HepG2 (cell line): ENCODE data around the gene LCN2. TPM values are rescaled to one million over a fixed set of nuclear protein-coding genes. Genes with fewer than 3 reads are reported as not detected.

ENCODE experiments used
- HOXA9 ChIP-seq: sonication (generic); formaldehyde crosslinking; IDR thresholded peaks from 2 replicates; pipeline ENCODE4 v1.8.1; 2022; ENCODE audit warnings: missing genetic modification reagents, mild to moderate bottlenecking, moderate library complexity, borderline replicate concordance
- MED8 ChIP-seq: sonication (generic); formaldehyde crosslinking; IDR thresholded peaks from 2 replicates; pipeline ENCODE4 v1.8.1; 2023; ENCODE audit warnings: mild to moderate bottlenecking, missing genetic modification reagents; ENCODE audit not compliant: insufficient replicate concordance
- MTF2 ChIP-seq: sonication (generic); formaldehyde crosslinking; IDR thresholded peaks from 2 replicates; pipeline ENCODE4 v1.5.0; 2020; ENCODE audit warnings: missing genetic modification reagents, borderline replicate concordance
- NBN ChIP-seq: fragments of 450-650 bp; conservative IDR thresholded peaks from 2 replicates; pipeline ENCODE4 v1.6.1; 2017
- NFKB2 ChIP-seq: sonication (generic); formaldehyde crosslinking; IDR thresholded peaks from 2 replicates; pipeline ENCODE4 v1.4.0; 2020; ENCODE audit warnings: missing genetic modification reagents, borderline replicate concordance
- PHF5A ChIP-seq: IDR thresholded peaks from one replicate; pipeline ENCODE4 v1.6.1; 2018; ENCODE audit warnings: low read depth, missing genetic modification reagents; ENCODE audit not compliant: unreplicated experiment
- RFX5 ChIP-seq: IDR thresholded peaks from 2 replicates; pipeline ENCODE4 v1.6.1; 2011; ENCODE audit warnings: low read depth, low read length, improper control_type of control experiment
- SP140L ChIP-seq: sonication (generic); formaldehyde crosslinking; IDR thresholded peaks from 2 replicates; pipeline ENCODE4 v1.4.0; 2020; ENCODE audit warnings: missing genetic modification reagents, borderline replicate concordance
- XRCC5 ChIP-seq: fragments of 200-400 bp; formaldehyde crosslinking; optimal IDR thresholded peaks from 2 replicates; pipeline ENCODE3; 2017; ENCODE audit warnings: mild to moderate bottlenecking, low read length
- ZHX1 ChIP-seq: sonication (generic); formaldehyde crosslinking; IDR thresholded peaks from 2 replicates; pipeline ENCODE4 v1.8.1; 2022; ENCODE audit warnings: low read depth, mild to moderate bottlenecking, missing genetic modification reagents
- ZNF234 ChIP-seq: sonication (generic); formaldehyde crosslinking; conservative IDR thresholded peaks from 2 replicates; pipeline ENCODE4 v1.5.1; 2020; ENCODE audit warnings: mild to moderate bottlenecking, missing genetic modification reagents
- ZNF577 ChIP-seq: sonication (generic); formaldehyde crosslinking; IDR thresholded peaks from 2 replicates; pipeline ENCODE4 v1.4.0; 2020; ENCODE audit warnings: mild to moderate bottlenecking, low read depth, missing genetic modification reagents, borderline replicate concordance
- ZNF816 ChIP-seq: sonication (generic); formaldehyde crosslinking; IDR thresholded peaks from 2 replicates; pipeline ENCODE4 v1.8.0; 2022; ENCODE audit warnings: missing genetic modification reagents, mild to moderate bottlenecking, borderline replicate concordance
- polyA plus RNA-seq, 8 experiments: library from polyadenylated mRNA; depleted of rRNA in 3 of 8; stranded (reverse) in 7 of 8; unstranded in 1 of 8; fragments of >200 nt; fragmentation: Illumina TruSeq in 4 of 8; extraction: Trizol in 4 of 8; gene quantifications; 2 replicates each; pipeline versions ENCODE4 v1.2.1 to v1.2.3, GENCODE V29; 2011 to 2016; ENCODE audit warnings: low read depth in 4 of 8, missing spikeins in 1 of 8, mixed read lengths in 1 of 8; ENCODE audit not compliant: insufficient read depth in 1 of 8
- total RNA-seq, 5 experiments: library from RNA; depleted of rRNA; stranded (reverse); fragments of >200 nt; fragmentation: Illumina TruSeq; extraction: Trizol; gene quantifications; 2 replicates each; pipeline ENCODE4 v1.2.3, GENCODE V29; 2016; ENCODE audit warnings: low read depth in 1 of 5
- TF ChIP-seq, protein P1 (sequence below): sonication (generic); formaldehyde crosslinking; IDR thresholded peaks from 2 replicates; pipeline ENCODE4 v1.8.0; 2022; ENCODE audit warnings: missing genetic modification reagents, low read depth, mild to moderate bottlenecking, borderline replicate concordance
- TF ChIP-seq, protein P2 (sequence below): sonication (generic); formaldehyde crosslinking; IDR thresholded peaks from 2 replicates; pipeline ENCODE4 v1.9.0; 2021; ENCODE audit warnings: missing genetic modification reagents, borderline replicate concordance
- TF ChIP-seq, protein P3 (sequence below): sonication (generic); formaldehyde crosslinking; IDR thresholded peaks from 2 replicates; pipeline ENCODE4 v1.5.0; 2020; ENCODE audit warnings: mild to moderate bottlenecking, missing genetic modification reagents
- TF ChIP-seq, protein P4 (sequence below): sonication (generic); formaldehyde crosslinking; conservative IDR thresholded peaks from 2 replicates; pipeline ENCODE4 v1.8.0; 2022; ENCODE audit warnings: mild to moderate bottlenecking, moderate library complexity, missing genetic modification reagents

Gene LCN2
- total and polyA plus RNA-seq, 2 of the 13 experiments (the other 11 are each of a cell fraction or from before 2014, with no cell fraction given) = 0.38 to 1.4 TPM

DNA sequence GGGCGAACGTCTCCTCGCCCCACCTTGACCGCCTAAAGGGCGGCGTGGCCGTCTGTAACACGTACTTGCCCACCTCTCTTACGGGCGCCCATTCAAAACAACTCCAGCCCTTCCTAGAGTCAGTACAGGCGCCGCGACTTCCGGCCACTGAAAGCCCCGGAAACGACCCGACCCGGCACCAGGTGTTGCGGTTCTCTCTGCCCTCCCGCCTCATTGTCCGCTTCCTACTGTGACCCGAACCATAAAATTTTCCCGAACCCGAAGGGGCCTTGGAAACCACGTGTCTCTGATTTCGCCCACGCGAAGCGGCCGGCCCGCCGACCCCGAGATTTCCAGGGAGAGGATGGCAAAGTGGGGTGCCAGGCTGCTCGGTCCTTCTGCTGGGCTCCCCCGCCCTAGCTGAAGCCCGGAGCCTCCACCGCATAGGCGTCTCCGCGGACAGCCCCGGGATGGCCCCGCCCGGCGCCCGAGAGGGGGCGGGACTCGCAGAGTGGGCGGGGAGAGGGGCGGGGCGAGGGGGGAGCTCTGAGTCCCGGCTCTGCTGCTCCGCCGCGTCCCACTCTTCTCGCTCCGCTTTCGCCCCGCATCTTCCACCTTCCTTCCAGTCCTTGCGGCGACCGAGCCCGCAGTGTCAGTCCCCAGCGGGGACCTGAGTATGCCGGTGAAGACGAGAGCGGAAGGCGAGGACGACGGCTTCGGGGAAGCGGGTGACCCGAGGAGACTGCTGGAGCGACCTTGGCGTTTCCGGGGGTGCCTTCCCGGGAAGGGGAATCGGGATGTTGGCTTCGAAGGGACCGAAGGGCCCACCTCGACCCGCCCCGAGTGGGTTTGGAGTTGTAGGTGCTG, 21.0 kb upstream of the LCN2 start (continued):
- TF ChIP-seq, protein P1, sequence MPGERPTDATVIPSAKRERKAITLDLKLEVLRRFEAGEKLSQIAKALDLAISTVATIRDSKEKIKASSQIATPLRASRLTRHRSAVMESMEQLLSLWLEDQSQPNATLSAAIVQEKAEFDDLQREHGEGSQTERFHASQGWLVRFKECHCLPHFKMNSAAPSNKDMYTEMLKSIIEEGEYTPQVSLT (CRISPR knock-in tag) = no peak; the same call in 1 of the 2 replicates
- TF ChIP-seq MED8 (peak; percentile 65), ZHX1 (no peak), MTF2 (CRISPR knock-in tag) (no peak), PHF5A (CRISPR knock-in tag) (no peak), NBN (no peak), RFX5 (no peak), NFKB2 (CRISPR knock-in tag) (no peak), ZNF234 (CRISPR knock-in tag) (no peak), HOXA9 (CRISPR knock-in tag) (no peak), XRCC5 (peak; percentile 82), ZNF816 (CRISPR knock-in tag) (peak; percentile 63; the same call in 1 of the 2 replicates), ZNF577 (CRISPR knock-in tag) (no peak), SP140L (CRISPR knock-in tag) (no peak)
- TF ChIP-seq, protein P2, sequence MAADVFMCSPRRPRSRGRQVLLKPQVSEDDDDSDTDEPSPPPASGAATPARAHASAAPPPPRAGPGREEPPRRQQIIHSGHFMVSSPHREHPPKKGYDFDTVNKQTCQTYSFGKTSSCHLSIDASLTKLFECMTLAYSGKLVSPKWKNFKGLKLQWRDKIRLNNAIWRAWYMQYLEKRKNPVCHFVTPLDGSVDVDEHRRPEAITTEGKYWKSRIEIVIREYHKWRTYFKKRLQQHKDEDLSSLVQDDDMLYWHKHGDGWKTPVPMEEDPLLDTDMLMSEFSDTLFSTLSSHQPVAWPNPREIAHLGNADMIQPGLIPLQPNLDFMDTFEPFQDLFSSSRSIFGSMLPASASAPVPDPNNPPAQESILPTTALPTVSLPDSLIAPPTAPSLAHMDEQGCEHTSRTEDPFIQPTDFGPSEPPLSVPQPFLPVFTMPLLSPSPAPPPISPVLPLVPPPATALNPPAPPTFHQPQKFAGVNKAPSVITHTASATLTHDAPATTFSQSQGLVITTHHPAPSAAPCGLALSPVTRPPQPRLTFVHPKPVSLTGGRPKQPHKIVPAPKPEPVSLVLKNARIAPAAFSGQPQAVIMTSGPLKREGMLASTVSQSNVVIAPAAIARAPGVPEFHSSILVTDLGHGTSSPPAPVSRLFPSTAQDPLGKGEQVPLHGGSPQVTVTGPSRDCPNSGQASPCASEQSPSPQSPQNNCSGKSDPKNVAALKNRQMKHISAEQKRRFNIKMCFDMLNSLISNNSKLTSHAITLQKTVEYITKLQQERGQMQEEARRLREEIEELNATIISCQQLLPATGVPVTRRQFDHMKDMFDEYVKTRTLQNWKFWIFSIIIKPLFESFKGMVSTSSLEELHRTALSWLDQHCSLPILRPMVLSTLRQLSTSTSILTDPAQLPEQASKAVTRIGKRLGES (CRISPR knock-in tag) = no peak
- TF ChIP-seq, protein P3, sequence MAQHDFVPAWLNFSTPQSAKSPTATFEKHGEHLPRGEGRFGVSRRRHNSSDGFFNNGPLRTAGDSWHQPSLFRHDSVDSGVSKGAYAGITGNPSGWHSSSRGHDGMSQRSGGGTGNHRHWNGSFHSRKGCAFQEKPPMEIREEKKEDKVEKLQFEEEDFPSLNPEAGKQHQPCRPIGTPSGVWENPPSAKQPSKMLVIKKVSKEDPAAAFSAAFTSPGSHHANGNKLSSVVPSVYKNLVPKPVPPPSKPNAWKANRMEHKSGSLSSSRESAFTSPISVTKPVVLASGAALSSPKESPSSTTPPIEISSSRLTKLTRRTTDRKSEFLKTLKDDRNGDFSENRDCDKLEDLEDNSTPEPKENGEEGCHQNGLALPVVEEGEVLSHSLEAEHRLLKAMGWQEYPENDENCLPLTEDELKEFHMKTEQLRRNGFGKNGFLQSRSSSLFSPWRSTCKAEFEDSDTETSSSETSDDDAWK (CRISPR knock-in tag) = no peak
- TF ChIP-seq, protein P4, sequence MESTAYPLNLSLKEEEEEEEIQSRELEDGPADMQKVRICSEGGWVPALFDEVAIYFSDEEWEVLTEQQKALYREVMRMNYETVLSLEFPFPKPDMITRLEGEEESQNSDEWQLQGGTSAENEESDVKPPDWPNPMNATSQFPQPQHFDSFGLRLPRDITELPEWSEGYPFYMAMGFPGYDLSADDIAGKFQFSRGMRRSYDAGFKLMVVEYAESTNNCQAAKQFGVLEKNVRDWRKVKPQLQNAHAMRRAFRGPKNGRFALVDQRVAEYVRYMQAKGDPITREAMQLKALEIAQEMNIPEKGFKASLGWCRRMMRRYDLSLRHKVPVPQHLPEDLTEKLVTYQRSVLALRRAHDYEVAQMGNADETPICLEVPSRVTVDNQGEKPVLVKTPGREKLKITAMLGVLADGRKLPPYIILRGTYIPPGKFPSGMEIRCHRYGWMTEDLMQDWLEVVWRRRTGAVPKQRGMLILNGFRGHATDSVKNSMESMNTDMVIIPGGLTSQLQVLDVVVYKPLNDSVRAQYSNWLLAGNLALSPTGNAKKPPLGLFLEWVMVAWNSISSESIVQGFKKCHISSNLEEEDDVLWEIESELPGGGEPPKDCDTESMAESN = no peak; the same call in none of the 2 replicates
